ENCODE data around the gene ZBTB4. TPM values are rescaled to one million over a fixed set of nuclear protein-coding genes. Genes with fewer than 3 reads are reported as not detected.

Gene ZBTB4
- total RNA-seq, 2 donors from 2014 or later: 50.5 to 67.3 TPM

DNA sequence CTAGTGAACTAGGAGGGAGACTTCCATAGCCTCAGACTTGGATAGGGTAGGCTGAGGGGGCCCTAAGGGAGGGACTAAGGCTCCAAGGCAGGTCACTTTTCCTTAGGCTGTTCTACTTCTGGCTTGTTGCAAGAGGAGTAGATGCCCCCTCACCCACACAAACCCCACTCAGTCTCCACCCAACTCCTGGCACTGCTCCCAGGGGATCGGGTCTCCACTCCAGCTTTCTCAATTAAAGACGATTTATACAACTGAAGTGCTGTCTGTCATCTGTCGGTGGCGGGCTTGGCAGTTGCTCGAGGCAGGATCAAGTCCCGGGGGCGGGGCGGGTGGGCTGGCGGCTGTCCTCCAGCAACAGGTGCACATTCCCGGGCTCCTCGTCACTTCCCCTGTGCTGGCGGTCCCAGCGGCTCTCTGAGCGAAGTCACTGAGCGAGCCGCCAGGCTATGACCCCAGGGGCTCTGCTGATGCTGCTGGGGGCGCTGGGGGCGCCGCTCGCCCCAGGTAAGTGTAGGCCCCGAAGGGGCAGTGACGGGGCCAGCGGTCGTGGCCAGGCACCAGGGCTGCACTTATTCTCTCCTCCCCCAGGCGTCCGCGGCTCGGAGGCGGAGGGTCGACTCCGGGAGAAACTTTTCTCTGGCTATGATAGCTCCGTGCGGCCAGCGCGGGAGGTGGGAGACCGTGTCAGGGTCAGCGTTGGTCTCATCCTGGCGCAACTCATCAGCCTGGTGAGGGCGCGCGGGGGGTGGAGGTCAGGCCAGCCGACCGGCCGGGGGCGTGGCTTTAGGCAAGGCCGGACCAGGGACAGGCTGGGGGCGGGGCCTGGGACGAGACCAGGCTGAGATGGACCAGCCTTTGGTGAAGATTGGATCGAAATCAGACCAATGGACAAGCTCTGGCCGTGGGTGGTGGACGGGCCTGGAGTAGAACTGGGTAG is 34.5 kb downstream of the ZBTB4 start, which contains the start of gene CHRNB1:
TSS of gene CHRNB1 (plus strand) at position 380 of the 937 bp plus-strand sequence. CDS start at position 447, 67 bp downstream.
- Histone ChIP-seq H3K9me3 (no peaks in the 10 kb centered on the region), H3K36me3 (no peaks in the 10 kb centered on the region), H3K4me3 (peak within 1 kb of the TSS; percentile 44 to 59), H3K4me1 (peaks cover 0 to 34% of the 10 kb centered on the region in 2 donors), H3K27me3 (peaks cover 0 to 2% of the 10 kb centered on the region in 2 donors), H3K27ac (peak within 1 kb of the TSS; percentile 85 to 88)
- TF ChIP-seq, protein P1, sequence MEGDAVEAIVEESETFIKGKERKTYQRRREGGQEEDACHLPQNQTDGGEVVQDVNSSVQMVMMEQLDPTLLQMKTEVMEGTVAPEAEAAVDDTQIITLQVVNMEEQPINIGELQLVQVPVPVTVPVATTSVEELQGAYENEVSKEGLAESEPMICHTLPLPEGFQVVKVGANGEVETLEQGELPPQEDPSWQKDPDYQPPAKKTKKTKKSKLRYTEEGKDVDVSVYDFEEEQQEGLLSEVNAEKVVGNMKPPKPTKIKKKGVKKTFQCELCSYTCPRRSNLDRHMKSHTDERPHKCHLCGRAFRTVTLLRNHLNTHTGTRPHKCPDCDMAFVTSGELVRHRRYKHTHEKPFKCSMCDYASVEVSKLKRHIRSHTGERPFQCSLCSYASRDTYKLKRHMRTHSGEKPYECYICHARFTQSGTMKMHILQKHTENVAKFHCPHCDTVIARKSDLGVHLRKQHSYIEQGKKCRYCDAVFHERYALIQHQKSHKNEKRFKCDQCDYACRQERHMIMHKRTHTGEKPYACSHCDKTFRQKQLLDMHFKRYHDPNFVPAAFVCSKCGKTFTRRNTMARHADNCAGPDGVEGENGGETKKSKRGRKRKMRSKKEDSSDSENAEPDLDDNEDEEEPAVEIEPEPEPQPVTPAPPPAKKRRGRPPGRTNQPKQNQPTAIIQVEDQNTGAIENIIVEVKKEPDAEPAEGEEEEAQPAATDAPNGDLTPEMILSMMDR (IDR thresholded peaks at IDR 0.05): peak in 1 of 2 donors; percentile 34
- DNase-seq (ENCODE audit: low spot score): peak; percentile 76

DNA sequence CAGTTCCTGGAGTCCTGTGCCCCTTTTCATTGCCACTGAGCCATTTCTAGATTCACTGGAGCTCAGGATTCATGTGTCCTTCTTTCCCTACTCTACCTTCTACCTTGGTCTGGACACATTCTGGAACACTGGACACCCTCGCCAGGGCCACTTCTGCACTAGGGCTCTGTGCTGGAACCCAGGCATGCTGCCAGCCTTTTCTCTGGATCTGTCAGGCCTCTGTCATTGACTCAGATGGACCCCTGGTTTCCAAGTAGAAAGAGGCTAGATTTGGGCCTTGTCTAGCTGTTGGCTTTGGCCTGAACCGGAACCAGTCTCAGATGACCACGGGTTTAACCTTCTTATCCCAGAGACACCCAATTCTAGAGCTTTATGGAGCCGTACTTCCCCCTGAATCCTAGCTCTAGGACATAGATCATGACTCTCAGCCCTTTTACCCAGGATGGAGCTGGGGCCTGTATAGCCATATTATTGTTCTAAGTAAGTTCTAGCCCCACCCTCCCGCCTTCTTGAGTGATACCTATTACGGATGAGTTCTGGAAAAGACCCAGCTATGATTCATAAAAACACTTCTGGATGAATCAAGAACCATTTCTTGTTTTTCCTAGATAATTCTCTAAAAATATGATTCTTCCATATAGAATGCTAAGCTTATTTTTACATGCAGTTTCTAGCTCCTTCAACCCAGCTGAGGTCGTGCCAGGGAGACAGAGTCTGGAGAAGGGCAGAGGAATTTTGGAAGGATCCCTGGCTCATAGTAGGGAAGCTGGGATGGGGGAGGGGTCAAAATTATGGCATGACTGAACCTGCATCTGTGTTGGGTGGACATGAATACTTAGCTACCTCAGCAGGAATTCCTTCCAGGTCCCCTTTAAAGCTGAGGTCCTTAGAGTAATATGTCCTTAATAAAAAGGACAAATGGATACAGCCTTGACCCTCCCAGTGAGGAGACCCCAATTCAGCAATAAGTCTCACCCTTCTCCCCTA is 35.6 kb downstream of the ZBTB4 start:
- peaks cover 0 to 9% of the 10 kb centered on the region in 2 donors for H3K27me3 ChIP-seq
- DNase-seq (ENCODE audit: low spot score): no peak
- H3K9me3 ChIP-seq: no peaks in the 10 kb centered on the region
- peak overlapping the region; percentile 85 to 88 for H3K27ac ChIP-seq
- H3K4me1 ChIP-seq: peaks cover 0 to 45% of the 10 kb centered on the region in 2 donors
- TF ChIP-seq, protein P1 (IDR thresholded peaks at IDR 0.05): no peak
- H3K4me3 ChIP-seq: no peak overlapping the region
- no peaks in the 10 kb centered on the region for H3K36me3 ChIP-seq

DNA sequence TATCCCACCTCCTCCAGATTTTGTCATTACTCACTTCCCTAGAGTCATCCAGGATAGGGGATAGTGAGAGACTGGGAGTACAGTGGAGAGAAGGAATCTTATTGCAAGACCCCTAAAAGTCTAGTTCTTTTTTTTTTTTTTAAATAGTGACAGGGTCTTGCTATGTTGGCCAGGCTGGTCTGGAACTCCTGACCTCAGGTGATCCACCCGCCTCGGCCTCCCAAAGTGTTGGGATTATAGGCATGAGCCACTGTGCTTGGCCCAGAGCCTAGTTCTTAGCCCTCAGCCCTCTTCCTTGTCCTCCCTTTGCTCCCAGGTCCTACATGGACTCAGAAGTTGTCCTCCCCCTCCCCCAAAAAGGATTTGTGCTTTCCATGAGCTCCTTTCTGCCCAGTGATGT is 37.3 kb downstream of the ZBTB4 start:
- Histone ChIP-seq H3K27ac (no peak overlapping the region), H3K9me3 (no peaks in the 10 kb centered on the region), H3K4me3 (no peak overlapping the region), H3K36me3 (no peaks in the 10 kb centered on the region), H3K27me3 (peaks cover 0 to 9% of the 10 kb centered on the region in 2 donors), H3K4me1 (peaks cover 0 to 61% of the 10 kb centered on the region in 2 donors)
- TF ChIP-seq, protein P1 (IDR thresholded peaks at IDR 0.05): no peak
- DNase-seq (ENCODE audit: low spot score): no peak

DNA sequence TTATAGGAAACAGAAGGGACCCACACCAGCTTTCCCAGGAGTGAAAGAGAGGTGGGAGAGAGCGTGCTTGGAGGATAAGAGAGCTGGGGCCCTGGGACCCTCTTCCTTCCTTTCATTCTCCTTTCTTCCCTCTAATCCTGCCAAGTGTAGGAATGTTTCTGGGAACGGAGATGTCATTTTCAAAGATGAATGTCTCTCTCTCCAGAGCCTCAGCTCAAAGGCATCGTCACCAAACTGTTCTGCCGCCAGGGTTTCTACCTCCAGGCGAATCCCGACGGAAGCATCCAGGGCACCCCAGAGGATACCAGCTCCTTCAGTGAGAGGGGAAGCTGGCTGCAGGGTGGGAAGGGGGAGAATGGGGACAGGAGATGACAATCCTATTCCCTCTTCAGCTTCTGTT is 38.2 kb downstream of the ZBTB4 start:
- Histone ChIP-seq H3K36me3 (no peaks in the 10 kb centered on the region), H3K9me3 (no peaks in the 10 kb centered on the region), H3K27ac (peak overlapping the region; percentile 83 to 84), H3K4me3 (no peak overlapping the region), H3K4me1 (peaks cover 0 to 64% of the 10 kb centered on the region in 2 donors), H3K27me3 (peaks cover 0 to 9% of the 10 kb centered on the region in 2 donors)
- TF ChIP-seq, protein P1 (IDR thresholded peaks at IDR 0.05): no peak
- no peak for DNase-seq (ENCODE audit: low spot score)

DNA sequence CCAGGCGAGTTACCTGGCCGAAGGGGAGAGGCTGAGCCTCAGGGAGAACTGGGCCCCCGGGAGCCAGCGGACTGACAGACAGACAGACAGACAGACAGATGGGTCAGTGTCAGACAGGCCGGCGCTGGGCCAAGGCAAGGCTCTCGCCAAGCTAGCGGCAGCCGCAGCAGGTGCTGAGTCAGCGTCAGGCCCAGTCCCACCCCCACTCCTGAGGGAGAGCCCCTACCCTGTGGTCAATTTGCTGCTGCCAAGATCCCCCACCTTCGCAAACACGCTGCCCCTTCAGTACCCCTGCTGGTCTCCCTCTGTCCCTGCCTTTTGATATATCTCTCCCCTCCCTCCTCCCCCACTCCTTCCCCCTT is 38.6 kb downstream of the ZBTB4 start:
- Histone ChIP-seq H3K9me3 (no peaks in the 10 kb centered on the region), H3K27me3 (peaks cover 0 to 9% of the 10 kb centered on the region in 2 donors), H3K4me1 (peaks cover 0 to 67% of the 10 kb centered on the region in 2 donors), H3K36me3 (no peaks in the 10 kb centered on the region), H3K4me3 (peak overlapping the region in 1 of 2 donors; percentile 56), H3K27ac (peak overlapping the region; percentile 83 to 84)
- TF ChIP-seq, protein P1 (IDR thresholded peaks at IDR 0.05): no peak
- DNase-seq (ENCODE audit: low spot score): no peak
